Measurements from ENCODE around the gene TMEM132D.

TMEM132D gene

GRCh38 chr12:129339336-129339735, 564.5 kb downstream of the TMEM132D start:
- DNase-seq (ENCODE audit: low spot score) = no peak

GRCh38 chr12:129337413-129337812, 566.4 kb downstream of the TMEM132D start:
- no peak for DNase-seq (ENCODE audit: low spot score)

- no peak for DNase-seq (ENCODE audit: low spot score)
Observed at GRCh38 chr12:129335773-129336172, 568.1 kb downstream of the TMEM132D start.

GRCh38 chr12:129332286-129332685, 571.5 kb downstream of the TMEM132D start:
- DNase-seq (ENCODE audit: low spot score) = no peak

GRCh38 chr12:129331356-129332085, 572.3 kb downstream of the TMEM132D start:
- DNase-seq (ENCODE audit: low spot score) = no peak

- no peak for DNase-seq (ENCODE audit: low spot score)
Observed at GRCh38 chr12:129328235-129328634, 575.6 kb downstream of the TMEM132D start.

GRCh38 chr12:129325566-129325965, 578.3 kb downstream of the TMEM132D start:
- no peak for DNase-seq (ENCODE audit: low spot score)

- DNase-seq (ENCODE audit: low spot score) = no peak
Observed at GRCh38 chr12:129312048-129312447, 591.8 kb downstream of the TMEM132D start.

GRCh38 chr12:129310346-129310745, 593.5 kb downstream of the TMEM132D start:
- DNase-seq (ENCODE audit: low spot score) = no peak

GRCh38 chr12:129305851-129306250, 598.0 kb downstream of the TMEM132D start:
- no peak for DNase-seq (ENCODE audit: low spot score)

GRCh38 chr12:129304529-129304928, 599.3 kb downstream of the TMEM132D start:
- DNase-seq (ENCODE audit: low spot score) = no peak

GRCh38 chr12:129300011-129300410, 603.8 kb downstream of the TMEM132D start:
- no peak for DNase-seq (ENCODE audit: low spot score)

GRCh38 chr12:129298921-129299320, 604.9 kb downstream of the TMEM132D start:
- DNase-seq (ENCODE audit: low spot score) = no peak

GRCh38 chr12:129296671-129297070, 607.2 kb downstream of the TMEM132D start:
- no peak for DNase-seq (ENCODE audit: low spot score)

- DNase-seq (ENCODE audit: low spot score) = no peak
Observed at GRCh38 chr12:129294868-129295267, 609.0 kb downstream of the TMEM132D start.

GRCh38 chr12:129279771-129280170, 624.1 kb downstream of the TMEM132D start:
- no peak for DNase-seq (ENCODE audit: low spot score)

- no peak for DNase-seq (ENCODE audit: low spot score)
Observed at GRCh38 chr12:129276361-129277060, 627.3 kb downstream of the TMEM132D start.

GRCh38 chr12:129269756-129270495, 633.9 kb downstream of the TMEM132D start:
- no peak for DNase-seq (ENCODE audit: low spot score)

GRCh38 chr12:129258781-129259318, 645.0 kb downstream of the TMEM132D start:
- no peak for DNase-seq (ENCODE audit: low spot score)

GRCh38 chr12:129257524-129257923, 646.3 kb downstream of the TMEM132D start:
- no peak for DNase-seq (ENCODE audit: low spot score)

- no peak for DNase-seq (ENCODE audit: low spot score)
Observed at GRCh38 chr12:129246630-129247029, 657.2 kb downstream of the TMEM132D start.

GRCh38 chr12:129245769-129246168, 658.1 kb downstream of the TMEM132D start:
- DNase-seq (ENCODE audit: low spot score) = no peak

GRCh38 chr12:129241852-129242251, 662.0 kb downstream of the TMEM132D start:
- DNase-seq (ENCODE audit: low spot score) = no peak
